Stimulated activated CD8-positive, alpha-beta memory T cell treated with anti-CD3 and anti-CD28 coated beads, Interleukin-4, amount 100 ng/mL, for 24 hours (primary cell): ENCODE data around the gene LRRC53.

Experiments
- DNase-seq: peaks from one replicate; pipeline ENCODE4 v3.0.0-alpha.2; 2020; ENCODE audit warnings: low read depth

Gene LRRC53

GRCh38 chr1:74434321-74434720 is 78.1 kb downstream of the LRRC53 start:
- DNase-seq = no peak

GRCh38 chr1:74432325-74432724 is 80.1 kb downstream of the LRRC53 start:
- DNase-seq = no peak

- no peak for DNase-seq
These were observed 80.9 kb downstream of the LRRC53 start for GRCh38 chr1:74431531-74431930.

- DNase-seq = no peak
These were observed 82.0 kb downstream of the LRRC53 start for GRCh38 chr1:74430342-74430934.

- no peak for DNase-seq
These were observed 82.8 kb downstream of the LRRC53 start for GRCh38 chr1:74429580-74429979.

- no peak for DNase-seq
These were observed 84.7 kb downstream of the LRRC53 start for GRCh38 chr1:74427681-74428080.

- no peak for DNase-seq
These were observed 86.0 kb downstream of the LRRC53 start for GRCh38 chr1:74426208-74426937.

- no peak for DNase-seq
These were observed 86.7 kb downstream of the LRRC53 start for GRCh38 chr1:74425676-74426075.

GRCh38 chr1:74423471-74423870 is 88.9 kb downstream of the LRRC53 start:
- DNase-seq = no peak

GRCh38 chr1:74422421-74423292 is 89.8 kb downstream of the LRRC53 start:
- DNase-seq = no peak

GRCh38 chr1:74420467-74420866 is 91.9 kb downstream of the LRRC53 start:
- no peak for DNase-seq
